HepG2 (cell line): ENCODE results near the gene LTV1. TPM values are rescaled to one million over a fixed set of nuclear protein-coding genes. Genes with fewer than 3 reads are reported as not detected.

Experiments
- CBFB ChIP-seq: sonication (generic); formaldehyde crosslinking; IDR thresholded peaks from 2 replicates; pipeline ENCODE4 v1.4.0; 2020; ENCODE audit warnings: missing genetic modification reagents
- CCAR2 ChIP-seq: fragments of 200-400 bp; formaldehyde crosslinking; optimal IDR thresholded peaks from 2 replicates; pipeline ENCODE3; 2018; ENCODE audit warnings: low read depth, mild to moderate bottlenecking, low read length, moderate library complexity
- DNMT1 ChIP-seq: sonication (generic); formaldehyde crosslinking; IDR thresholded peaks from 2 replicates; pipeline ENCODE4 v1.5.1; 2020; ENCODE audit warnings: mild to moderate bottlenecking, missing genetic modification reagents
- E2F1 ChIP-seq: sonication (generic); formaldehyde crosslinking; IDR thresholded peaks from 2 replicates; pipeline ENCODE4 v1.5.0; 2020; ENCODE audit warnings: missing genetic modification reagents
- HOXA7 ChIP-seq: sonication (generic); formaldehyde crosslinking; IDR thresholded peaks from 2 replicates; pipeline ENCODE4 v1.8.1; 2022; ENCODE audit warnings: mild to moderate bottlenecking, missing genetic modification reagents, moderate library complexity
- ISL2 ChIP-seq: sonication (generic); formaldehyde crosslinking; IDR thresholded peaks from 2 replicates; pipeline ENCODE4 v1.5.0; 2020; ENCODE audit warnings: missing genetic modification reagents
- KAT8 ChIP-seq: IDR thresholded peaks from 2 replicates; pipeline ENCODE4 v1.6.1; 2016; ENCODE audit warnings: missing genetic modification reagents, missing compliant biosample characterization
- MIER3 ChIP-seq: IDR thresholded peaks from 2 replicates; pipeline ENCODE4 v1.6.1; 2016; ENCODE audit warnings: missing compliant biosample characterization, borderline replicate concordance
- MXD3 ChIP-seq: IDR thresholded peaks from 2 replicates; pipeline ENCODE4 v1.6.1; 2016; ENCODE audit warnings: mild to moderate bottlenecking, missing biosample characterization, missing genetic modification reagents
- ONECUT2 ChIP-seq: sonication (generic); formaldehyde crosslinking; IDR thresholded peaks from 2 replicates; pipeline ENCODE4 v1.4.0; 2020; ENCODE audit warnings: missing genetic modification reagents
- POLR2AphosphoS5 ChIP-seq: IDR thresholded peaks from 2 replicates; pipeline ENCODE4 v1.6.1; 2012; ENCODE audit warnings: low read depth, low read length
- SNAI1 ChIP-seq: sonication (generic); formaldehyde crosslinking; IDR thresholded peaks from 2 replicates; pipeline ENCODE4 v1.5.0; 2020; ENCODE audit warnings: mild to moderate bottlenecking, missing genetic modification reagents, borderline replicate concordance
- THAP7 ChIP-seq: sonication (generic); formaldehyde crosslinking; IDR thresholded peaks from 2 replicates; pipeline ENCODE4 v1.8.1; 2023; ENCODE audit warnings: mild to moderate bottlenecking, missing genetic modification reagents
- TSC22D2 ChIP-seq: sonication (generic); formaldehyde crosslinking; IDR thresholded peaks from 2 replicates; pipeline ENCODE4 v1.5.1; 2020; ENCODE audit warnings: missing genetic modification reagents, mild to moderate bottlenecking, borderline replicate concordance
- ZC3H13 ChIP-seq: sonication (generic); formaldehyde crosslinking; IDR thresholded peaks from 2 replicates; pipeline ENCODE4 v1.8.1; 2023; ENCODE audit warnings: mild to moderate bottlenecking, missing genetic modification reagents, moderate library complexity
- ZFY ChIP-seq: sonication (generic); formaldehyde crosslinking; IDR thresholded peaks from 2 replicates; pipeline ENCODE4 v1.4.0; 2020; ENCODE audit warnings: missing genetic modification reagents
- ZNF607 ChIP-seq: sonication (generic); formaldehyde crosslinking; IDR thresholded peaks from 2 replicates; pipeline ENCODE4 v1.5.1; 2020; ENCODE audit warnings: missing genetic modification reagents, mild to moderate bottlenecking, borderline replicate concordance
- ZNF670 ChIP-seq: sonication (generic); formaldehyde crosslinking; IDR thresholded peaks from 2 replicates; pipeline ENCODE4 v1.8.0; 2022; ENCODE audit warnings: mild to moderate bottlenecking, missing genetic modification reagents, borderline replicate concordance
- ZNF674 ChIP-seq: sonication (generic); formaldehyde crosslinking; IDR thresholded peaks from 2 replicates; pipeline ENCODE4 v1.5.0; 2020; ENCODE audit warnings: low read depth, mild to moderate bottlenecking, missing genetic modification reagents
- ZNF816 ChIP-seq: sonication (generic); formaldehyde crosslinking; IDR thresholded peaks from 2 replicates; pipeline ENCODE4 v1.8.0; 2022; ENCODE audit warnings: missing genetic modification reagents, mild to moderate bottlenecking, borderline replicate concordance
- ZSCAN12 ChIP-seq: sonication (generic); formaldehyde crosslinking; IDR thresholded peaks from 2 replicates; pipeline ENCODE4 v1.9.0; 2021; ENCODE audit warnings: mild to moderate bottlenecking, missing genetic modification reagents
- polyA plus RNA-seq, 8 experiments: library from polyadenylated mRNA; depleted of rRNA in 3 of 8; stranded (reverse) in 7 of 8; unstranded in 1 of 8; fragments of >200 nt; fragmentation: Illumina TruSeq in 4 of 8; extraction: Trizol in 4 of 8; gene quantifications; 2 replicates each; pipeline versions ENCODE4 v1.2.1 to v1.2.3, GENCODE V29; 2011 to 2016; ENCODE audit warnings: low read depth in 4 of 8, missing spikeins in 1 of 8, mixed read lengths in 1 of 8; ENCODE audit not compliant: insufficient read depth in 1 of 8
- total RNA-seq, 5 experiments: library from RNA; depleted of rRNA; stranded (reverse); fragments of >200 nt; fragmentation: Illumina TruSeq; extraction: Trizol; gene quantifications; 2 replicates each; pipeline ENCODE4 v1.2.3, GENCODE V29; 2016; ENCODE audit warnings: low read depth in 1 of 5
- TF ChIP-seq, protein P1 (sequence below): sonication (generic); formaldehyde crosslinking; IDR thresholded peaks from 2 replicates; pipeline ENCODE4 v1.4.0; 2020; ENCODE audit warnings: missing genetic modification reagents

The LTV1 gene
- total and polyA plus RNA-seq, 2 of the 13 experiments (the other 11 are each of a cell fraction or from before 2014, with no cell fraction given), result 21.1 to 85.8 TPM

- TF ChIP-seq E2F1 (CRISPR knock-in tag) (peak; percentile 91), TSC22D2 (CRISPR knock-in tag) (peak; percentile 97), ZNF674 (0 out of 2 replicates have a peak, but pooled peaks have one; percentile 93), ZFY (peak; percentile 100), CBFB (CRISPR knock-in tag) (peak; percentile 96), THAP7 (CRISPR knock-in tag) (peak; percentile 98), KAT8 (CRISPR knock-in tag) (peak; percentile 99), ONECUT2 (peak; percentile 64), MXD3 (peak; percentile 100), ZNF607 (CRISPR knock-in tag) (peak; percentile 99), ZSCAN12 (peak; percentile 96), SNAI1 (peak; percentile 95; the same call in 1 of the 2 replicates), CCAR2 (no peak), HOXA7 (no peak), ZC3H13 (CRISPR knock-in tag) (peak; percentile 88), POLR2AphosphoS5 (peak; percentile 98), DNMT1 (CRISPR knock-in tag) (0 out of 2 replicates have a peak, but pooled peaks have one; percentile 44), MIER3 (CRISPR knock-in tag) (peak; percentile 99), ISL2 (peak; percentile 77), ZNF816 (CRISPR knock-in tag) (peak; percentile 96), ZNF670 (peak; percentile 99)
- TF ChIP-seq, protein P1, sequence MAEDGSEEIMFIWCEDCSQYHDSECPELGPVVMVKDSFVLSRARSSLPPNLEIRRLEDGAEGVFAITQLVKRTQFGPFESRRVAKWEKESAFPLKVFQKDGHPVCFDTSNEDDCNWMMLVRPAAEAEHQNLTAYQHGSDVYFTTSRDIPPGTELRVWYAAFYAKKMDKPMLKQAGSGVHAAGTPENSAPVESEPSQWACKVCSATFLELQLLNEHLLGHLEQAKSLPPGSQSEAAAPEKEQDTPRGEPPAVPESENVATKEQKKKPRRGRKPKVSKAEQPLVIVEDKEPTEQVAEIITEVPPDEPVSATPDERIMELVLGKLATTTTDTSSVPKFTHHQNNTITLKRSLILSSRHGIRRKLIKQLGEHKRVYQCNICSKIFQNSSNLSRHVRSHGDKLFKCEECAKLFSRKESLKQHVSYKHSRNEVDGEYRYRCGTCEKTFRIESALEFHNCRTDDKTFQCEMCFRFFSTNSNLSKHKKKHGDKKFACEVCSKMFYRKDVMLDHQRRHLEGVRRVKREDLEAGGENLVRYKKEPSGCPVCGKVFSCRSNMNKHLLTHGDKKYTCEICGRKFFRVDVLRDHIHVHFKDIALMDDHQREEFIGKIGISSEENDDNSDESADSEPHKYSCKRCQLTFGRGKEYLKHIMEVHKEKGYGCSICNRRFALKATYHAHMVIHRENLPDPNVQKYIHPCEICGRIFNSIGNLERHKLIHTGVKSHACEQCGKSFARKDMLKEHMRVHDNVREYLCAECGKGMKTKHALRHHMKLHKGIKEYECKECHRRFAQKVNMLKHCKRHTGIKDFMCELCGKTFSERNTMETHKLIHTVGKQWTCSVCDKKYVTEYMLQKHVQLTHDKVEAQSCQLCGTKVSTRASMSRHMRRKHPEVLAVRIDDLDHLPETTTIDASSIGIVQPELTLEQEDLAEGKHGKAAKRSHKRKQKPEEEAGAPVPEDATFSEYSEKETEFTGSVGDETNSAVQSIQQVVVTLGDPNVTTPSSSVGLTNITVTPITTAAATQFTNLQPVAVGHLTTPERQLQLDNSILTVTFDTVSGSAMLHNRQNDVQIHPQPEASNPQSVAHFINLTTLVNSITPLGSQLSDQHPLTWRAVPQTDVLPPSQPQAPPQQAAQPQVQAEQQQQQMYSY (CRISPR knock-in tag), result peak; percentile 78
Measured at GRCh38 chr6:143842902-143843676, at the start of gene LTV1 (continued).
